Stimulated activated CD4-positive, alpha-beta T cell treated with anti-CD3 and anti-CD28 coated beads, Interleukin-12 subunit alpha, Interleukin-12 subunit beta, amount 100 ng/mL, for 4 hours (primary cell): Measurements from ENCODE around the gene TET3.
"Not testable (repeated sequence)": the region's sequence is repeated elsewhere in the genome, so short reads cannot be mapped to it uniquely, and the experiment has no call there.

ENCODE experiments used
- DNase-seq: peaks from one replicate; pipeline ENCODE4 v3.0.0-alpha.2; 2020

The TET3 gene

DNA sequence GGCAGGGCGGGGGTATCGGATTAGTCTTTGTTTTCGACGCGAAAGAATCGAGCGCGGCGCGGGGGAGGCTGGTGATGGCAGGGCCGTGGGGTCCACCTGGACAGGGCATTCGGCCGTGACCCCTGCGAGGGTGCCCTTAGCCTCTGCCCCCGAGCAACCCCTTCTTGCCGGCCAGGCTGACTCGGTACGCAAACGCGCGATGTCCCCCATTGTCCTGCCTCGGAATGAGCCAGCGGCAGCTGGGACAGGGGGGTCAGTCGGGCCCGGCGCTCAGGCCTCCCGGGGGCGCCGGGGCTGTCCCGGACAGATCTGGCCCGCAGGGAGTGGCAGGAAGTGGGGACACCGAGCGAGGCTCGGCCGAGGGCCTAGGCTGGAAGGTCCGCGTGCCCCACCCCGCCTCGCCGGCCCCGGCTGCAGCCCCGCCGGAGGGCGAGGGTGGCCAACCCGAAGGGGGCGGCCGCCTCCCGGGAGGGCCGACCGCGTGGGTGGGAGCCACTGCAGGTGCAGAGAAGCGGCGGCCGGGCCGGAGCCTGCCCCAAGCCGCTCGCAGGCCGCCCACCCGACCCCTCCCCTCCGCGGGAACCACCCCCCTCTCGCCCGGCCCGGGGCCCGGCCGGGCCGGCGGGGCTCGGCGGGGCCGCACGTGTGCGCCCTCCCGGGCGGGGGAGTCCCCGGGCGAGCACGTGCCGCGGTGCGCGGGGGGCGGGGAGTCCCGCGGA, at the start of gene TET3:
Gene TET3, plus strand, starts transcription at position 708 of the 719 bp plus-strand sequence. CDS start 1,494 bp downstream, outside the sequence.
- peak; percentile 71 for DNase-seq

DNA sequence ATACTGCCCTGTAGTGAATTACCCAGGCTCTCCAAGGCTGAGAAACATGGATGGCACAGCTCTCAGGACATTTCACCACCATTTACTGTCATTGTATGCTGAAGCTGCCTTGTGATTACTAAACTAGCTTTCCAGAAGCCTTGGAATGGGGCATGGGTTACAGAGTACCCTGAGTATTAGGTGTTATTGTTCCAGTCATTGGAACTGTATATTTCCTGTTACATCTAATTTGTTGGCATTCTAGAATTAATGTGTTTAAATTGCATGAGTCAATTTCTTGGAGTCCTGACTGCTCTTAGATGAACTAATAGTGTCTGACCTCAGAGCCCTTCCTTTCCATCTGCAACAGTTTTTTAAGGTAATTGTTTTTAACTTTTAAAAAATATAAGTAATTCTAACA, 49.1 kb upstream of the TET3 start:
- no peak for DNase-seq

DNA sequence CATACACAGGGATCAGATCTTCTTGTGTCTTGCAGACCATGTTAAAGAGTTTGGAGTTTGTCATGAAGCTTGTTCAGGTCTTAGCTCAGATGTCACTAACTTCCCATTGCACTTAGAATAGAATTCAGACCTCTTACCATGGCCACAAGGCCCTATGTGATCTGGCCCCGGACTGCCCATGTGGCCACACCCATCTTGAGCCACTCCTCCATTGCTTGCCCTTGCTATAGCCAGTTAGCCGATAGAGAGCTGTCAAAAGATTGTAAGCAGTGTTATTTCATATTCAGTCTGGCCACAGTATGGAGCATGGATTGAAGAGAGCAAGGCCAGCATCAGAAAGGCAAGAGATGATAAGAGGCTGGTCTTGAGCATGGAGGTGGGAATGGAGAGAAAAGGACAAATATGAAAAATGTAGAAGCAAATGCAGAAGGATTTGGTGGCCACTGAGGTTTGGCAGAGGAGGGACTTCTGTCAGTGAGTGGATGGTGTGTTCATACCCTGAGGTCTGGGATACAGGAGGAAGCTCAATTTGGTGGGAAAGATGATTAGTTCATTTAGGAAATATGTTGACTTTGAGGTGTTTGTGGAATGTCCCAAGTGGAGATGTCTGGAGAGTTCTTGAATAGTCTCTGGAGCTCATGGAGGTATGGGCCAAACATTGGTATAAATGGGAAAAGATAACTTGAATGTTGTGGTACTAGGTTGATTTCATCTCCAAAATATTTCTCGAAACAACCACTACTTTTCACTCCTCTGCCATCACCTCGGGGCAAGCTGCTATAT, 47.4 kb upstream of the TET3 start:
- no peak for DNase-seq

DNA sequence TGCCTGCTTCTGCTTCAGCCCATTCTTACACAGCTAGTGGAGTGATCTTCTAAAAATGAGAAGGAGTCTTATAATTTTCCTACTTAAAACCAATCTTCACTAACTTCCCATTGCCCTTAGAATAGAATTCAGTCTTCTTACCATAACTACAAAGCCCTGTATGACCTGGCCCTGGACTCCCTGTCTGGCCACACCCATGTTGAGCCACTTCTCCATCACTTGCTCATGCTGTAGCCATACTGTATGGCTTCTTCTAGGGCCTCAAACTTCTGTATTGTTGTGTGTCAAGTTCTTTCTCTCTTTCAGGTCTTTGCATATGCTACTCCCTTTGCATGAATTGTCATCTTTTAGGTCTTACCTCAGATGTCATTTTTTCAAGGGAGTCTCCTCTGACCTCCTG, 46.8 kb upstream of the TET3 start:
- no peak for DNase-seq

DNA sequence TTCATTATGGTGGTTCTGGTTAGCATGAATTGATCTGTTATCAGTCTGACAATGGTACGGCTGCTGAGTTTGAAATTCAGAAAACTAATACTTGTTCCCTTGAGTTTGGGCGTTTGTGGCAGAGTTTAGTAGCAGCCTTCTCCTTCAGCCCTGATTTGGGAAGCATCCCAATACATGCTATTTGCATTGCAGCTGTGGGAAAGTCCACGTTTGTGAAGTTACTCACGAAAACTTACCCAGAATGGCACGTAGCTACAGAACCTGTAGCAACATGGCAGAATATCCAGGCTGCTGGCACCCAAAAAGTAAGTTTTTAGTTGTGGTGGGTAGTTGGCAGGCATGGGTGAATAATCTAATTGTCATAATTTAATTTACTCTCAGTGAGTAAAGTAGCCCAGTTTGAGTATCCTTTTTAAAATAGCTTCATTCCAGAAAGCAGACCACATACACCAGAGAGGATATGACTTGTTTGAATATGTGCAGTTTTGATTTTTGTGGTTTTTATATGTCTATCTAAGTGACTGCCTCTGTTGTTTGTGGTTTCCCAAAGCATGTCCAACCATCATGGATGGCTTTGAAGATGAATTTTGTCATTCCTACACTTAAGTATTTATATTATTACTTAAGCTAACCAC, 45.9 kb upstream of the TET3 start:
- DNase-seq = no peak

DNA sequence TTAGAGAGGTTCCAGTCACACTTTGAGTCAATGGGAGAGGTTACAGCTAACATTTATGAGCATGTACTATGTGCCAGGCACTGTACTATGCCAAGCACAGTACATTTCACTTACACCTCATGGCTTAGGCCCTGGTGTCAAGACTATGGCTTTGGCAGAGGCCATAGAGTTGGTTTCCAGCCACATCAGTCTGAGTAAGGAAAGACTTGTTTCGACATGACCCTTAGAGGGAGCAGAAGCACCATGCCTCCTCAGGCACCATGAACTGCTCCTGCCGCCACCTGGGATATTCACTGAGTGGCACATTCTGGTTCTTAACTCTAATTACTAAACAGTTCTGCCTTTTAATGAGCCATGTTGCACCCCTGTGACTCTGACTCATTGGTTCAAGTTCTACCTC, 45.3 kb upstream of the TET3 start:
- no peak for DNase-seq

DNA sequence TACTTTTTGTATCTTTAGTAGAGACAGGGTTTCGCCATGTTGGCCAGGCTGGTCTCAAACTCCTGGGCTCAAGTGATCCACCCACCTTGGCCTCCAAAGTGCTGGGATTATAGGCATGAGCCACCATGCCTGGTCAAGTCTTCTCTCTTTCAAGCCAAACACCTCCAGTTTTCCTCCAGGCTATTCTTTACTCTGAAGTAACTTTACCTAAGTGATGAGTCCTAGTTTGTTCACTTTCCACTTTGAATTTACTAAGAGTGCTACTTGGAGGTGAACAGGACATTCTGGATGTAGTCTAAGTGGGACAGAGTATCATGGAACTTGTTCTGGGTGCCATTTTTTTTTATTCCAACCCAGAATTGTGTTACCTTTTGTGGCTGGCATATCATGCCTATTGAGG, 44.6 kb upstream of the TET3 start:
- not testable (repeated sequence) for DNase-seq

DNA sequence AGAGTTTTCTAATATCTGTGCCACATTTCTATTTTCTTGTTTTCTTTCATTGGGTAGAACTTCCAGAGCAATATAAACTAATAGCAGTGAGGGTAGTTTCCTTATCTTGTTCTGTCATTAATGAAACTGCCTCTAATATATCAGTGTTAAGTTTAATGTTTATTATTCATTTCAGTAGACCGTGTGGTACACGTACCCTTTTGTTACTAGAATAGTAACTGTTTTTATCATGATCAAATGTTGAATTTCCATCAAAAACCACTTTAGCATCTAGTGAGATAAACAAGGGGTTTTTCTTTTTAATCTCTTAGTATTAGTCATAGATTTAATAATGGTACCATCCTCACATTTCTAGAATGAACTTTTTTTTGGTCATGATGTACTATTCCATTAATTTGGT, 42.0 kb upstream of the TET3 start:
- DNase-seq = no peak

DNA sequence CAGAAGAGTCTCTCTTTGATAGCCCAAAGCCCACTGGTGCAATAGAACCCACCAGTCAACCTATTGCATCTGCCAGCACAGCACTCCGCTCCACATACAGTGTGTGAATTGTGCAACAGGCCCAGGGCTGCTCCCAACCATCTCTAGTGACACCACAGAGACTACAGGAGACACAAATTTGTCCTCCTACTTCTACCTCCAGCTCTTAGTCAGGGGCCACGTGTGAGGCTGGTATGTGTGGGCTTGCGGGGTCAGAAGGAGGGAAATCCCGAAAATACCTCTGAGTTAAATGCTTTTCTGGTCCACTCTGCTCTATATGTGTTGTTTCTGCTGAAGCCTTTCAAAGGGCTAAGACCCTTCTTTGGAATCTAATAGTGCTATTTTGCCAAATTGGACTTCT, 40.0 kb upstream of the TET3 start:
- no peak for DNase-seq

DNA sequence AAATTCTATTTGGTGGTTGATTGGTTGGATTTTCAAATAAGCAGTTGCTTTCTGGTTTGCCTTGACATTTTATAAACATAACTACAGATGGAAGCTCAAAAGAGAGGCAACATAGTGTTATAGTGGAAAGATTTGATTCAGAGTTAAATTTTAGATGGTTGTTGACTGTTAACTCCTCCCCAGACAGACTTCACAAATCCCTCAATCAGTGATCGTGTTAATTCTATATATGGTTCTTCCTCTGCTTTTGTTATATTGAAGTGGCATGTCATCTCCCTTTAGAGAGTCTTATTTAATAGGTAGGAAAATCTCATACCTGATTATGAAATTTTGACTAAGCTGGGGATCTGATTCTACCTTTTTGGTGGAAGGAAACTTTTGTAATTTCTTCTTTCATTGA, 38.5 kb upstream of the TET3 start:
- DNase-seq = no peak

DNA sequence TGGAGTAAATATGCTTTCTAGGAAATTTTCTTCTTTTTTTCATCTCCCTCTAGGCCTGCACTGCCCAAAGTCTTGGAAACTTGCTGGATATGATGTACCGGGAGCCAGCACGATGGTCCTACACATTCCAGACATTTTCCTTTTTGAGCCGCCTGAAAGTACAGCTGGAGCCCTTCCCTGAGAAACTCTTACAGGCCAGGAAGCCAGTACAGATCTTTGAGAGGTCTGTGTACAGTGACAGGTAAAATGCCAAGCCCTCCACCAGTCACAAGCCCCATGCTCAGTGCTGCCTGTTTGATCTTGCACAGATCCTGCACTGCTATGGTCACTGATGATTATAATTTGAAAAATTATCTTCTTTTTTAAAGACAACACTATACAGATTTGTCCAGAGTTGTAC, 38.0 kb upstream of the TET3 start:
- DNase-seq = no peak

DNA sequence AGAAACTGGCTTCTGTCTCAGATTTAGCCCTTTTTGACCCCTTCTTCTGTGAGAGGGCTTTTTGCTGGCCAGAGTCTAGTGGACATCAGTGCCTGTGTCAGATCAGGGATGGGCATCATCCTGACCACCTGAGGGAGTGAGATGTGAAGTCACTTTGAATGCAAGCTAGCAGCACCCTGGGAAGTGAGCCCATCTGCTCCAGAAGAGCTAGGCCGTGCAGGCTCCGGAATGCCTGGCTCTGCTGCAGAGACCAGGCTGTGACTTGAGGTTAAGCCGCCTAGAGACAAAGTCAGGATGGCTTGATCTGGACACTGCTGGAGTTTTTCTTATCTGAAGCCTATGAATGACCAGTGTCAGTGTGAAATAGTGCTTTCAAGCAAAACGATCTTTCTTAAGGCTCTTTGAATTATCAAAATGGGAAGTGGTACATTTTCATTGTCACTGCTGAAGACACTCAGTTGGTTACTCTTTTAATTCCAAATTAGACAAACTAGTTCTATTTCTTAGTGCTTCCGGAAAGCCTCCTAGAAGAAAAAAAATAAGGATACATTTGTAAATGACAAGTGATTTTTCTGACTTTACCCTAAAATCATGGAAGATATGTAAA, 37.2 kb upstream of the TET3 start:
- DNase-seq = no peak

DNA sequence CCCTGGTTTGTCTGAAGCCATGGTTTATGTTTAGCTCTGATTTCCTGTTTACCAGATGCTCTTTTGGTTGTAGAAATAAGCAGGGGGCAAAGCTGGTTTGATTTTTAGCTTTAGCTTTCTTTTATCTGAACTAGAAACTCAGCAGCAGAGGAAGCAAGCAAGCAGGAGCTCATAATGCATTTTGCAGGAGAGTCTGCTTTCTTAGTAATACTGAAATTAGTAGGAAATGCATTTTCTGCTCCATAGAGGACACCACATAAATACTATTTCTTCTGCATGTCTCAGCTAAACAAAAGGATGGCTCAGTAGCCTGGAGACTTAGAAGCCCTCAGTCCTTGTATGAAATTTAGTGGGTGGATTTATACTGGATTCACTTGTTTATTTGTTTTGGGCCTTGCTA, 34.9 kb upstream of the TET3 start:
- DNase-seq = no peak

DNA sequence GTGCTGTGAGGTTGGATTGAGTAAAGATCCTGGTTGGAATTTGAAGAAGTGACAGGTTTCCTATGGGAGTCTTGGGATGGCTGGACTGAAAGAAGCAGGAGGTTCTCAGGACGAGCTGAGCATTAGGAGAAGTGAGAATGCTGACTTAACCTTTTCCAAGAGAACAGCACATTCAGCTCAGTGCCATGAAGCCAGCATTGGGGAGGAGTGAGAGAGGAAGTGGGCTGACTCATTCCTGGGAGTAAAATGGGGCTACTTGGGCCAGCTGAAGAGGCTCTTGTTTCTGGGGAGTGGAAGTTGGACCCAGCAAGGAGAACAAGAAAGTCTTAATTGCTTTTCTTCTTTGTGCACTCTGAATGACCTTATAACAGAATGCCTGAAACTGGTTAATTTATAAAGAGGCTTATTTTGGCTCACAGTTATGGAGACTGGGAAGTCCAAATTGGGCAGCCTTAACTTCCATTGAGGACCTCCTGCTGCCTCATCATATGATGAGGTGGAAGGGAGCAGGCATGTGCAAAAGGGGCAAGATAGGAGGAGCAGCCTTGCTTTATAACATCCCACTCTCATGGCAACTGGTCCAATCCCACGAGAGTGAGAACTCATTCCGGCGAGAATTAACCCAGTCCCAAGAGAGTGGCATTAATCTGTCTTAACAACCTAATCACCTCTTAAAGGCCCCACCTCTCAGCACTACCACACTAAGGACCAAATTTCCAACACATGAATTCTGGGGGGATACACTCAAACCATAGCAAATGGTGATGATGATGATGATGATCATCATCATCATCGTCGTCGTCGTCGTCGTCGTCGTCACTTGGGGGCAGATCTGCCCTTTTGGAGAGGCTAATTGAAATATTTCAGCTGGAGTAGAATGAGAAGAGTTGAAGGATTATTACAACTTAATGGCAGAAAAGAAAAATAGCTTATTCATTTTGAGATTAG, 31.9 kb upstream of the TET3 start:
- no peak for DNase-seq

DNA sequence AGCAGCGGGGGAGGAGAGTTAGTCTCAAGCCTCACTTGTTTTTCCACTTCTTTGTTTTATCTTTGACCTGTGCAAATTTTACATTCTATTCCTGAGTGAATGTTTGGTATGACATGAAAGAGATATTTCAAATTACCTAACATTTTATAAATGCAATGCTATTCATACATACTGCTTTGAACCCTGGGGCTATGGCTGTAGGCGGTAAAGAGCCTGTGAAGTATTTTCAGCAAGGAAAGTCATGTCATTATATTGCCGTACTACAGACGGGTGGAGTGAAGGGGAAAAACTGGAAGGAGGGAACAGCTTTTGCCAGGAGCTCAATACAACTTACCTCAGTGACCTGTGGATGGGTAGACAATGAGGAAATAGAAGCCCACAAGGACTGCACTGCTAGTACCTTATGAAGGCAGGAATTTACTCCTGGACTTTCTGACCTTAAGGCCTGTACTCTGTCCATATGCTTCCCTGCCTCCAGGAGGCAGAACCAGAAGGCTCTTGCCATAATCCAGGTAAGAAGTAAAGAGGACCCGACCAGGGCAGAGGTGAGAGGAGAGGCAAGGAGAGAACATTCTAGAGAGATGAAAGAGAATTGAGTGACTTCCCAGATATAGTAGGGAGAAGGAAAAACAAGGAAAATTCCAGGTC, 28.4 kb upstream of the TET3 start:
- DNase-seq = no peak

DNA sequence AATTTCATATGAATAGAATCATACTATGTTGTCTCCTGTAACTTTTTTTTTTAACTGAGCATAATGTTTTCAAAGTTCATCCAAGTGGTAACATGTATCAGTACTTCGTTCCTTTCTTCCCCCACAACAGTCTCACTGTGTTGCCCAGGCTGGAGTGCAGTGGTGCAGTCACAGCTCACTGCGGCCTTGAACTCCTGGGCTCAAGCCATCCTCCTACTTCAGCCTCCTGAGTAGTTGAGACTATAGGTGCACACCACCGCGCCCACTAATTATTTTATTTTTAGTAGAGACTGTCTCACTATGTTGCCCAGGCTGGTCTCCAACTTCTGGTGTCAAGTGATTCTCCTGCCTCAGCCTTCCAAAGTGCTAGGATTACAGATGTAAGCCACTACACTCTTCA, 23.4 kb upstream of the TET3 start:
- no peak for DNase-seq

DNA sequence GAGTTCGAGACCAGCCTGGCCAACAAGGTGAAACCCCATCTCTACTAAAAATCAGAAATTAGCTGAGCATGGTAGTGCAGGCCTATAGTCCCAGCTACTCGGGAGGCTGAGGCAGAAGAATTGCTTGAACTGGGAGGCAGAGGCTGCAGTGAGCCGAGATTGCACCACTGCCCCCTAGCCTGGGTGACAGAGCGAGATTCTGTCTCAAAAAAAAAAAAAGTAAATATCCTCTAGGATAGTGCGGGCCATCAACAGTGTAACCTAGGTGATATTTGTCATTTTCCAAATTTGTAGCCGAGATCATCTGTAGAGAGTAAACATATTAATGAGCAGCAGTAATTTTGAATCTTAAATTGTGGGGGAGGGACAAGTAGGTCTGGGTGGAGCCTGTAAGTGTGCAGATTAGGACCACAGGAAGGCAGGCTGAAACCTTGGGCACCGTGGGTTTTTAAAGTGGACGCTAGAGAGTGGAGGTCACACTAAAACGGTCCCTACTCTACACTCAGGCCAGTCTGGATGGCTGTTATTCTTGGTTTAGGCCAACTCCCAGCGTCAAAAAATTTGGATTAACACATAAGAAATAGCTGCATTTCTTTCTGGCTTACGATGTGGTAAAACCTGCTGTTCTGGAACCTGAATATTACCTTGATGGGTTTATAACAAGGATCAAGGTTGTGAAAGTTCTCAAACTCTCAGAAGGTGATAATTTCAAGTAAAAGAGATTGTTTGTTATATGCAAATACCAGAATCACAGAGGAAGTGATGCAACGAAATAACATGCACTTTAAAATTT, 22.7 kb upstream of the TET3 start:
- DNase-seq = no peak

DNA sequence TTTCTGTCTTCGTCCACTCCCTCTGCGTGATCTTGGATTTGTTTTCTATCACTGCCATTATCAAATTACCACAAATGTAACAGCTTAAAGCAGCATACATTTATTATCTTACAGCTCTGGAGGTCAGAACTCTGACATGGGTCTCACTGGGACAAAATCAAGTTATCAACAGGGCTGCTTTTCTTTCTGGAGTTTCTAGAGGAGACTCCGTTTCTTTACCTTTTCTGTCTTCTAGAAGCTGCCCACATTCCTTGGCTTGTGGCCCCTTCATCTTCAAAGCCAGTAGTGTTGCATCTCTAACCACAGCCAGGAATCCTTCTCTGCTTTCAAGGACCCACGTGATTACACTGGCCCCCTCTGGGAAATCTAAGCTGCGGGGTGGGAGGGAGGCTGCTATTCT, 21.9 kb upstream of the TET3 start:
- no peak for DNase-seq

DNA sequence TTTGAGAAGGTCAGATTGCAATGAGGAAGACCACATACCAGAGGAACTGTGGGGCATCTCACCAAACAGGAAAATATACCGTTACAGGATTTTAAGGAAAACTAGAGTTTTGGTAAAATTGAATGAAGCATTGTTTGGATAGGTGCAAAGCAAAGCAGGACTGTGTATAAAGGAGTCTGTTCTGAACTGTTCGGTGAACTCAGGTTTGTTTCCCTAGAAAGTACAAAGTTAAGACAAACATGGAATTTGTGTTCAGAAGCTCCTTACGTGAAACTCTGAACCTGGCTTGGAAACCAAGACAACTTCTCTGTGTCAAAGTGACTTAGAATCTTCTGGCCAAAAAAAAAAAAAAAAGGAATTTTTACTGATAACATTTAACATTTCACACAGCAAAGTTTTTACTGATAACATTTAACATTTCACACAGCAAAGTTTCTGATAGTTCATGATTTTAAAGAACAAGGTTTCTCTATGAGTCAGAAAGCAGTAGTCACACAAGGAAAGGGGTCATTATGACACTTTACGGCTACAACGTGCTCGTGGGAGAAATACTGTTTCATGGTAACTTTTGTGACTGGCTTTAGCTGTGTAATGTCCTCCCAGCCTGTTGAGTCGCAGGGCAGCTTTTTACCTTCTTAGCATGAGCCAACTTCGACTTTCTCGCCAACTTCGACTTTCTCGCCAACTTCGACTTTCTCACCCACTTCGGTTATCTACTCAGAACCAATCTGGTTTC, 21.2 kb upstream of the TET3 start:
- DNase-seq = no peak

DNA sequence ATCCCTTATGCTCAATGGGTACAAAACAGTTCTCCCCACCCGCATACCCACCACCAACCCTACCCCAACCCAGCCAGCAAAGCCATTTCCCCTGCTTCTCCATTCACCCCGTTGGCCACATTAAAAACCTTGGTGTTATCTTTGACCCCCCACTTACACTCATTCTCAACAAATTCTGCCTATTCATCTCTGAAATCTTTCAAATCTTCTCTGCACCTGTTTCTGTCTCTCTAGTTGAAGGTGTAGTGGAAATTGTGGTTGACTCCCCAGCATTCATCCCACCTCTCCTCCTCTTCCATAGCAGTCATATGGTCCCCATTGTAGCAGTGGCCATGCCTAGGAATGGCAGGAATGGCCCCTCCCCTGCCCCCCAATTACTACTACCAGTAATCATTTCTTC, 20.5 kb upstream of the TET3 start:
- DNase-seq = no peak
